ENCODE results near the gene ARHGAP15. TPM values are rescaled to one million over a fixed set of nuclear protein-coding genes. Genes with fewer than 3 reads are reported as not detected.

The ARHGAP15 gene
- total and polyA plus RNA-seq, 2 donors from 2014 or later, result 5.7 to 23.1 TPM

DNA sequence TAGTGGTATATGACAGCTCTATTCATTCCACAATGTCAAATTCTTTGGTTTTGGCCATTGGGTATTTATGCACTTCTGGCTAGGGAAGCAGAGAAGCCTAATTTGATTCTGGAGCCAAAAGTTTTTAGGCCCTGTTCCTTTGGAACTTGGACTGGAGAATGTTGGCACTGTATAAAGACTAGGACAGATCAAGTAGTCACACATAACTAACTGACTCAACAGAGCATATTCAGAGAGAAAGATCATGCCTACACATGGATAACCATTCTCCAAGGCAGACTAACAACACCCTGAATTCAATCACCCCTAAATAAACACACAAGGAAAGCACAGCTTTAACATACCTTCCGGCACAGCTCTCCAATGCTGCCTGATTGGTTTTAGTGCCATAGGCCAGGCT lies 62.9 kb downstream of the ARHGAP15 start:
- Histone ChIP-seq H3K27me3 (ENCODE audit: control insufficient read depth, insufficient read depth, low read length) (no peaks in the 10 kb centered on the region), H3K9me3 (ENCODE audit: control insufficient read depth in 2 of 3, insufficient read depth in 1 of 3, low read length in 3 of 3) (no peaks in the 10 kb centered on the region), H3K27ac (ENCODE audit: low read depth in 2 of 2, low read length in 2 of 2) (no peak overlapping the region), H3K4me3 (ENCODE audit: low read length in 3 of 3) (no peak overlapping the region), H3K36me3 (ENCODE audit: control insufficient read depth in 2 of 3, insufficient read depth in 3 of 3, low read length in 3 of 3) (no peaks in the 10 kb centered on the region), H3K9ac (ENCODE audit: low read length in 3 of 3) (no peak overlapping the region), H3K4me1 (ENCODE audit: control insufficient read depth in 2 of 3, insufficient read depth in 2 of 3, low read depth in 1 of 3, low read length in 3 of 3) (no peaks in the 10 kb centered on the region)
- FAIRE-seq, result no peak
- TF ChIP-seq, protein P1, sequence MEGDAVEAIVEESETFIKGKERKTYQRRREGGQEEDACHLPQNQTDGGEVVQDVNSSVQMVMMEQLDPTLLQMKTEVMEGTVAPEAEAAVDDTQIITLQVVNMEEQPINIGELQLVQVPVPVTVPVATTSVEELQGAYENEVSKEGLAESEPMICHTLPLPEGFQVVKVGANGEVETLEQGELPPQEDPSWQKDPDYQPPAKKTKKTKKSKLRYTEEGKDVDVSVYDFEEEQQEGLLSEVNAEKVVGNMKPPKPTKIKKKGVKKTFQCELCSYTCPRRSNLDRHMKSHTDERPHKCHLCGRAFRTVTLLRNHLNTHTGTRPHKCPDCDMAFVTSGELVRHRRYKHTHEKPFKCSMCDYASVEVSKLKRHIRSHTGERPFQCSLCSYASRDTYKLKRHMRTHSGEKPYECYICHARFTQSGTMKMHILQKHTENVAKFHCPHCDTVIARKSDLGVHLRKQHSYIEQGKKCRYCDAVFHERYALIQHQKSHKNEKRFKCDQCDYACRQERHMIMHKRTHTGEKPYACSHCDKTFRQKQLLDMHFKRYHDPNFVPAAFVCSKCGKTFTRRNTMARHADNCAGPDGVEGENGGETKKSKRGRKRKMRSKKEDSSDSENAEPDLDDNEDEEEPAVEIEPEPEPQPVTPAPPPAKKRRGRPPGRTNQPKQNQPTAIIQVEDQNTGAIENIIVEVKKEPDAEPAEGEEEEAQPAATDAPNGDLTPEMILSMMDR (IDR thresholded peaks at IDR 0.05; ENCODE audit: borderline replicate concordance, extremely low read depth, insufficient read depth), result no peak
- intact Hi-C loops (cut with DNase I), result no loop called here
- no peak for DNase-seq

DNA sequence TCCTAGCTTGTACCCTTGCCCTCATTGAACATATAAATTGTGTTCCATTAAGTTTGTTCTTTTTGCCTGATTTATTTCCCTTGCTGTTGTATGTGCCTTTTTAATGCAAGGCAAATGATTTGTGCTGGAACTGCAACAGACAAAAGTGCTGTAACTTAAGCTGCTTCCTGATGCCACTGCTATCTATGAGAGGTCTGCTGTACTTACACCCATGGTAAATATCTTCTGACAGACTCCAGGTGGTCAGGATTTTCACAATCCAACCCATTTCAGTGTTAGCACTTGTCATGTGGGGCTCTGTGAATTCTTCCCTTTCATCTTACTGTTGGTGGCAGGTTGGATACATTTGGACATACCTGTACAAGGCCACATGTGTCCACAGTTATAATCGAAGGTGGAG lies 63.5 kb downstream of the ARHGAP15 start:
- intact Hi-C loops (cut with DNase I), result no loop called here
- FAIRE-seq (no peak), DNase-seq (peak in 3 of 5 donors; percentile 10 to 24 (median 24))
- no peak overlapping the region for H3K27ac ChIP-seq (ENCODE audit: low read depth in 2 of 2, low read length in 2 of 2)
- no peak overlapping the region for H3K4me3 ChIP-seq (ENCODE audit: low read length in 3 of 3)
- H3K9me3 ChIP-seq (ENCODE audit: control insufficient read depth in 2 of 3, insufficient read depth in 1 of 3, low read length in 3 of 3), result no peaks in the 10 kb centered on the region
- H3K9ac ChIP-seq (ENCODE audit: low read length in 3 of 3), result no peak overlapping the region
- no peaks in the 10 kb centered on the region for H3K36me3 ChIP-seq (ENCODE audit: control insufficient read depth in 2 of 3, insufficient read depth in 3 of 3, low read length in 3 of 3)
- no peaks in the 10 kb centered on the region for H3K4me1 ChIP-seq (ENCODE audit: control insufficient read depth in 2 of 3, insufficient read depth in 2 of 3, low read depth in 1 of 3, low read length in 3 of 3)
- no peaks in the 10 kb centered on the region for H3K27me3 ChIP-seq (ENCODE audit: control insufficient read depth, insufficient read depth, low read length)
- TF ChIP-seq, protein P1 (IDR thresholded peaks at IDR 0.05; ENCODE audit: borderline replicate concordance, extremely low read depth, insufficient read depth), result no peak

DNA sequence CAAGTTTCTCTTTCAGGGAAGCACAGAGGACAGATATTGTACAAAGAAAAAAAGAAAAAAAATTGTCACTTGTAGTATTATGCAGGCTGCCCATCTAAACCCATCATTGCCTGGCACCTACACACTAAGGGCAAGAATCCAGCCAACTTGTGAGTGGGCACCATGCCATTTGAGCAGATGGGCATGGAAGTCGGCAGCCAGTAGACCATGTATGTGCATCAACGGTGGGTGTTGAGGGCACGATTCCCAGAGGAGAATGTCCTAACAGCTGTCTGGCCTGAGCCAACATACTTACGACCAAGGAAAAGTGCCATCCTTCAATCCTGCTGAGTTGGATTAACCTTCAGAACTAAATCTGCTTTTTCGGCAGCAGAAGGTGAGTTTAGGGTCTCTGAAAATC lies 63.9 kb downstream of the ARHGAP15 start:
- no peak for DNase-seq
- H3K4me3 ChIP-seq (ENCODE audit: low read length in 3 of 3), result no peak overlapping the region
- H3K9me3 ChIP-seq (ENCODE audit: control insufficient read depth in 2 of 3, insufficient read depth in 1 of 3, low read length in 3 of 3), result no peaks in the 10 kb centered on the region
- no peak for FAIRE-seq
- intact Hi-C loops (cut with DNase I), result no loop called here
- no peaks in the 10 kb centered on the region for H3K36me3 ChIP-seq (ENCODE audit: control insufficient read depth in 2 of 3, insufficient read depth in 3 of 3, low read length in 3 of 3)
- H3K27ac ChIP-seq (ENCODE audit: low read depth in 2 of 2, low read length in 2 of 2), result no peak overlapping the region
- H3K9ac ChIP-seq (ENCODE audit: low read length in 3 of 3), result no peak overlapping the region
- H3K27me3 ChIP-seq (ENCODE audit: control insufficient read depth, insufficient read depth, low read length), result no peaks in the 10 kb centered on the region
- H3K4me1 ChIP-seq (ENCODE audit: control insufficient read depth in 2 of 3, insufficient read depth in 2 of 3, low read depth in 1 of 3, low read length in 3 of 3), result no peaks in the 10 kb centered on the region
- TF ChIP-seq, protein P1 (IDR thresholded peaks at IDR 0.05; ENCODE audit: borderline replicate concordance, extremely low read depth, insufficient read depth), result no peak

DNA sequence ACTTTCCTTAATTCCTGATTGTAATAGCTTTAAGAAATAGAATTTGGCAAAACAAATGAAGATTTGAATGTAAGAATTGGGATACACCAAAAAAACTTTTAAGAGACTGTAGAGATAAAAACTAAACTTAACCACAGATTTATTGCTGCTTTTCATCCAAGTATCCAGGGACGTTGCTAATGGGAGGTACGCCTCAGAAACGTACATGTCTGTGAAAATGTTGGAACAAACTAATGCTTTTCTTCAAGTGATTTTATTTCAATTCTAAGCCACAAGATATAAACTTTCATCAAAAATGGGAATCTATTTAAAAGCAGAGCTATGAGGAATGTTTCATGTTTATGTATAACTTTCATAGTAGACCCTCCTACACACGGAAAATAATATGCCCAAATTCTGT lies 66.3 kb downstream of the ARHGAP15 start:
- Histone ChIP-seq H3K4me3 (ENCODE audit: low read length in 3 of 3) (no peak overlapping the region), H3K4me1 (ENCODE audit: control insufficient read depth in 2 of 3, insufficient read depth in 2 of 3, low read depth in 1 of 3, low read length in 3 of 3) (no peaks in the 10 kb centered on the region), H3K36me3 (ENCODE audit: control insufficient read depth in 2 of 3, insufficient read depth in 3 of 3, low read length in 3 of 3) (no peaks in the 10 kb centered on the region), H3K9ac (ENCODE audit: low read length in 3 of 3) (no peak overlapping the region), H3K27me3 (ENCODE audit: control insufficient read depth, insufficient read depth, low read length) (no peaks in the 10 kb centered on the region), H3K9me3 (ENCODE audit: control insufficient read depth in 2 of 3, insufficient read depth in 1 of 3, low read length in 3 of 3) (no peaks in the 10 kb centered on the region), H3K27ac (ENCODE audit: low read depth in 2 of 2, low read length in 2 of 2) (no peak overlapping the region)
- DNase-seq (no peak), FAIRE-seq (no peak)
- intact Hi-C loops (cut with DNase I), result no loop called here
- TF ChIP-seq, protein P1 (IDR thresholded peaks at IDR 0.05; ENCODE audit: borderline replicate concordance, extremely low read depth, insufficient read depth), result no peak

Measured in kidney (tissue), 14 donors.